ENCODE results near the gene AP1M1. TPM values are rescaled to one million over a fixed set of nuclear protein-coding genes. Genes with fewer than 3 reads are reported as not detected.

AP1M1 gene
- polyA plus RNA-seq, 4 donors, result 56.4 to 69.1 (median 62.5) TPM

- no peak for DNase-seq (ENCODE audit: low read depth in 4 of 4, low spot score in 2 of 4)
Measured at GRCh38 chr19:16228637-16229321, 31.1 kb downstream of the AP1M1 start.

DNA sequence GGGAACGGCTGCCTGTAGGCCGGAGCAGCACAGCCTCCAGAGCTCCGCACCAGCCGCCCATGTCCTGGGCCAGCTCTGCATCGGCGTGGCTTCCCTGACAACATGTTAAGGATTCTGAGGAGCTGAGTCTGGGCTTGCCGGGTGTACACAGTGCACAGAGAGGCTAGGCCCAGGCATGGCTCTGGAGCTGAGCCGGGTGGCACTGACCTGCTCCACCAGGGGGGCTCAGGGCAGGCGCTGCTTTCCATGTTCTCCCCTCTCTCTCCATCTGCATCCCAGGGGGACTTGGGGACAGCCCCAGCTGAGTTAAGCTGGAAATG lies 31.6 kb downstream of the AP1M1 start:
- no peak for DNase-seq (ENCODE audit: low read depth in 4 of 4, low spot score in 2 of 4)

- DNase-seq (ENCODE audit: low read depth in 4 of 4, low spot score in 2 of 4), result no peak
Measured at GRCh38 chr19:16232127-16232526, 34.4 kb downstream of the AP1M1 start.

DNA sequence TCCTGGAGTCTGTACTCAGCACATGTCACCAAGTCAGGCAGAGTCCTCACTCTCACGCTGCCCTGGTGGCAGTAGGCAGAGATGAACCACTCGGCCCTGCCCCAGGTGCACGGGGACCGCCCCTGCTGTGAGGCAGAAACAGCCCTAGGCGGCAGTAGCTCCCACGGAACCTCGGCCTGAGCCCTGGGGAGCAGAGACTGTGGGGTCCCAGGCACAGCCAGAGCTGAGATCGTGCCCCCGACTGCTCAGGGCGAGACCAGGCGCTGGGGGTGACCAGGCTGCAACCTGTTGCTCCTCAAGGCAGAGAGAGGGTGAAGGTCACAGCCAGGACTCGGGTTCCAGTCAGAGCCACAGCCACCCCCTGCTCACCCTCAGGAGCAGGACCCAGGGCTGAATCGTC lies 34.9 kb downstream of the AP1M1 start:
- no peak for DNase-seq (ENCODE audit: low read depth in 4 of 4, low spot score in 2 of 4)

- DNase-seq (ENCODE audit: low read depth in 4 of 4, low spot score in 2 of 4), result no peak
Measured at GRCh38 chr19:16233081-16233776, 35.5 kb downstream of the AP1M1 start.

DNA sequence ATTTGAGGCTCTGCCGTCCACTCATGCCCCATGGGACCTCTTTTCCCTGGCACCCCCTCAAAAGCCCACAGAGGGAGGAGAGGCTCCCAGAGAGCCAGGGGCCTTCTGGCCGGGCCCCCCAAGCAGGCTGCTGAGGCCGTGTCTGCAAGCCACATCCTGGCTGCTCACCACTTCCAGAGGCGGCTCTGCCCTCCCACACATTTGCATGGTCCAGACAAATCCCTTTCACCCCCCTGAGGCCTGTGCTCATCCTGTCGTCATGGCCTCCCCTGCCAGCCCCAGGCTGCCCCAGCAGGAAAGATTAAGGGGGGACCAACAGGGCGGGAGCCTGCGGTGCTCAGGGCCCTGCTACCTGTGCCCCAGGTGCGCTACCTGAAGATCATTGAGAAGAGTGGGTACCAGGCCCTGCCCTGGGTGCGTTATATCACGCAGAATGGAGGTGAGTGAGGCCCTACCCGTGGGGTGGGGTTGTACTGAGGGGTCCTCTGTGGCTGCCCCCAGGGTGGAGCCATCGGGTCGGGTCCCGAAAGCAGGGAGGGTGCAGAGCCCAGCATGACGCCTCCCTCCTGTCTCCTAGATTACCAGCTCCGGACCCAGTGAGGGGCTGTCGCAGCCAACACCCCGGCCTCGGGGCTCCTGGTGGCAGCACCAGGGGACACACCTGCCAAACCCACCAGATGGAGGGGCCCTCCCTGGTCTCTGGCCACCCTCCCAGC lies 36.3 kb downstream of the AP1M1 start:
- no peak for DNase-seq (ENCODE audit: low read depth in 4 of 4, low spot score in 2 of 4)

GRCh38 chr19:16234552-16235445 lies 37.1 kb downstream of the AP1M1 start:
- no peak for DNase-seq (ENCODE audit: low read depth in 4 of 4, low spot score in 2 of 4)

GRCh38 chr19:16235811-16236652 lies 38.3 kb downstream of the AP1M1 start:
- DNase-seq (ENCODE audit: low read depth in 4 of 4, low spot score in 2 of 4), result no peak

GRCh38 chr19:16244091-16244490 lies 46.4 kb downstream of the AP1M1 start:
- DNase-seq (ENCODE audit: low read depth in 4 of 4, low spot score in 2 of 4), result no peak

- peak; percentile 43 to 66 (median 53) for DNase-seq (ENCODE audit: low read depth in 4 of 4, low spot score in 2 of 4)
Measured at GRCh38 chr19:16247353-16248182, 49.9 kb downstream of the AP1M1 start.

DNA sequence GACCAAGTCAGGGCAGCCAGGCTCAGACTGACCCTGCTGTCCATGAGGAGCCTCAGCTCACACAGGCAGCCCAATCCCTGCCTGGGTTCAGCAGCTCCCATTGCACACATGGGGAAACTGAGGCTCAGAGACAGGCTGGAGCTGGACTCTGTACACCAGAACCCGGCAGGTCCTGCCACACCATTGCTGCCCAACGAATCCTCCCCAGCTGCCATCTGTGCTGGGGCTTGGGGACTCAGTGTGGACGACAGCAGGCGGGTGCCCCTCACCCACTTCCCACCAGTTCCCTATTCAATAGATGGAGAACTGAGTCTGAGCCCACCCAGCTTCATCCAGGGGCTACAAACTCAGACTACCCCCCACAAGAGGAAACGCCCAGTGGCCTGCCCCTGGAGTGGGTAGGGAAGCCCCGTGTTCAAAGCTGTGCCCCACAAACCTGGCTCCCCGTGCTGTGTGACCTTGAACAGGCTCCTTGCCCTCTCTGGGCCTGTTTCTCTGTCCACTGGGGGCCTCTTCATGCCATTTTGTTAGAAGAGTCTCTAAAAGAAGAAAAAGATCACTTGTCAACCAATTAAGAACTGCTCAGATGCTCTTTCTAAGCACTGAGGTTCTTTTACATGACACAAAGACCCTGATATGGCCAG lies 50.8 kb downstream of the AP1M1 start:
- DNase-seq (ENCODE audit: low read depth in 4 of 4, low spot score in 2 of 4), result no peak

- no peak for DNase-seq (ENCODE audit: low read depth in 4 of 4, low spot score in 2 of 4)
Measured at GRCh38 chr19:16249826-16250404, 52.2 kb downstream of the AP1M1 start.

- no peak for DNase-seq (ENCODE audit: low read depth in 4 of 4, low spot score in 2 of 4)
Measured at GRCh38 chr19:16252459-16253205, 54.9 kb downstream of the AP1M1 start.

DNA sequence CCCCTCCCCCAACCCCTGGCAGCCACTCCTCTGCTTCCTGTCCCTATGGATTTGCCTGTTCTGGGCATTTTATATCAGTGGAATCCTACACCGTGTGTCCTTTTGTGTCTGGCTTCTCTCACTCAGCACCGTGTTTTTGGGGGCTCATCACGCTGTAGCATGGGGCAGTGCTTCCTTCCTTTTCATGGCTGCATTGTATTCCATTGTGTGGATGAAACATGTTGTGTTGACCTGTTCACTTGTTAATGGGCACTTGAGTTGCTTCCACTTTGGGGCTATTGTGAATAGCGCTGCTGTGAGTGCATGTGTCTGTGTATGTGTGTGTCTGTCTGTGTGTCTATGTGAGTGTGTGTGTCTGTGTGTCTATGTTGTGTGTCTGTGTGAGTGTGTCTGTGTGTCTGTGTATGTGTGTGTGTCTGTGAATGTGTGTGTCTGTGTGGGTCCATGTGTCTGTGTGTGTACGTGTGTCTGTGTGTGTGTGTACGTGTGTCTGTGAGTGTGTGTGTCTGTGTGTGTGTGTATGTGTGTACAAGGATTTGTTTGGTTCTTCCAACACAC lies 57.2 kb downstream of the AP1M1 start:
- DNase-seq (ENCODE audit: low read depth in 4 of 4, low spot score in 2 of 4), result no peak

- DNase-seq (ENCODE audit: low read depth in 4 of 4, low spot score in 2 of 4), result no peak
Measured at GRCh38 chr19:16257509-16258002, 59.8 kb downstream of the AP1M1 start.

- no peak for DNase-seq (ENCODE audit: low read depth in 4 of 4, low spot score in 2 of 4)
Measured at GRCh38 chr19:16258440-16258903, 60.8 kb downstream of the AP1M1 start.
